Fibroblast of skin of back (primary cell): ENCODE measurements around the gene PPP2R1B.
A peak's percentile ranks its signal among the peaks of the same experiment; 100 is the strongest.
"Not testable (repeated sequence)": the region's sequence is repeated elsewhere in the genome, so short reads cannot be mapped to it uniquely, and the experiment has no call there.

Source experiments
- DNase-seq: peaks from one replicate; pipeline ENCODE4 v3.0.0-alpha.2; 2013

PPP2R1B gene

GRCh38 chr11:111782109-111782741, 16.0 kb upstream of the PPP2R1B start:
- no peak for DNase-seq

GRCh38 chr11:111779118-111779517, 12.9 kb upstream of the PPP2R1B start:
- no peak for DNase-seq

- DNase-seq = no peak
Observed at GRCh38 chr11:111778047-111778558, 11.9 kb upstream of the PPP2R1B start.

GRCh38 chr11:111777094-111778046, 11.2 kb upstream of the PPP2R1B start:
- DNase-seq = peak; percentile 73

- no peak for DNase-seq
Observed at GRCh38 chr11:111776398-111777093, 10.4 kb upstream of the PPP2R1B start.

- peak; percentile 18 for DNase-seq
Observed at GRCh38 chr11:111774955-111775710, 8.9 kb upstream of the PPP2R1B start.

- no peak for DNase-seq
Observed at GRCh38 chr11:111772535-111772934, 6.3 kb upstream of the PPP2R1B start.

GRCh38 chr11:111771205-111771604, 5.0 kb upstream of the PPP2R1B start:
- not testable (repeated sequence) for DNase-seq

- no peak for DNase-seq
Observed at GRCh38 chr11:111770581-111771134, 4.5 kb upstream of the PPP2R1B start.

GRCh38 chr11:111766834-111767142, 599 bp upstream of the PPP2R1B start:
- DNase-seq = no peak

- DNase-seq = no peak
Observed at GRCh38 chr11:111765320-111765983, 737 bp downstream of the PPP2R1B start.

GRCh38 chr11:111764621-111765020, 1.6 kb downstream of the PPP2R1B start:
- DNase-seq = peak; percentile 6

GRCh38 chr11:111762981-111763643, 3.1 kb downstream of the PPP2R1B start:
- no peak for DNase-seq

GRCh38 chr11:111762526-111762925, 3.7 kb downstream of the PPP2R1B start:
- no peak for DNase-seq

GRCh38 chr11:111761036-111761435, 5.2 kb downstream of the PPP2R1B start:
- no peak for DNase-seq

- no peak for DNase-seq
Observed at GRCh38 chr11:111759778-111760407, 6.3 kb downstream of the PPP2R1B start.

- no peak for DNase-seq
Observed at GRCh38 chr11:111759376-111759775, 6.8 kb downstream of the PPP2R1B start.

- DNase-seq = no peak
Observed at GRCh38 chr11:111756097-111756496, 10.1 kb downstream of the PPP2R1B start.

- DNase-seq = no peak
Observed at GRCh38 chr11:111749646-111750045, 16.5 kb downstream of the PPP2R1B start.

GRCh38 chr11:111748035-111748804, 18.0 kb downstream of the PPP2R1B start:
- DNase-seq = no peak
